Left ventricle myocardium inferior (tissue), 1 donor: ENCODE results near the gene SSTR3. TPM values are rescaled to one million over a fixed set of nuclear protein-coding genes. Genes with fewer than 3 reads are reported as not detected.

Source experiments
- DNase-seq: peaks from one replicate; pipeline ENCODE4 v3.0.0-alpha.2; 2020
- H3K27ac ChIP-seq: fragments of 200-600 bp; replicated peaks from 2 replicates; pipeline ENCODE4 v1.8.0; 2021
- H3K27me3 ChIP-seq: fragments of 200-600 bp; 2 replicates; pipeline ENCODE4 v1.8.0; 2021; ENCODE audit warnings: low read depth
- H3K36me3 ChIP-seq: fragments of 200-600 bp; 2 replicates; pipeline ENCODE4 v1.8.0; 2021
- H3K4me1 ChIP-seq: fragments of 200-600 bp; 2 replicates; pipeline ENCODE4 v1.8.0; 2021
- H3K4me3 ChIP-seq: fragments of 200-600 bp; 2 replicates; pipeline ENCODE4 v1.8.0; 2021; ENCODE audit warnings: mild to moderate bottlenecking, moderate library complexity
- H3K9me3 ChIP-seq: fragments of 200-600 bp; replicated peaks from 2 replicates; pipeline ENCODE4 v1.8.0; 2021
- CTCF ChIP-seq: fragments of 200-600 bp; IDR thresholded peaks from 2 replicates; pipeline ENCODE4 v1.8.0; 2021; ENCODE audit warnings: antibody characterized with exemption, mild to moderate bottlenecking, borderline replicate concordance
- intact Hi-C: fragments of 100-400 bp; cut with micrococcal nuclease; formaldehyde crosslinking; loops from one replicate; pipeline ENCODE4 v1.11.0; 2022
- total RNA-seq: library from RNA; stranded (reverse); fragmentation: NEBNext Ultra II Directional; extraction: Animal tissue kit (Norgen Biotek cat#: 25700); gene quantifications from one replicate; pipeline ENCODE4 v1.2.1, GENCODE V29; 2021
- donor health status: DM: no; HTN: yes; CAD: no; lungs with severe emphysema.

The SSTR3 gene
- total RNA-seq, 1 donor from 2014 or later = not detected

GRCh38 chr22:37182949-37183245 lies 29.4 kb downstream of the SSTR3 start:
- H3K36me3 ChIP-seq = no peaks in the 10 kb centered on the region
- no peak overlapping the region for H3K27ac ChIP-seq
- peaks cover 55% of the 10 kb centered on the region for H3K4me1 ChIP-seq
- H3K27me3 ChIP-seq = no peaks in the 10 kb centered on the region
- no peak overlapping the region for H3K4me3 ChIP-seq
- intact Hi-C loops = no loop called here
- TF ChIP-seq CTCF = no peak
- no peaks in the 10 kb centered on the region for H3K9me3 ChIP-seq
- no peak for DNase-seq

- H3K36me3 ChIP-seq = no peaks in the 10 kb centered on the region
- no peaks in the 10 kb centered on the region for H3K9me3 ChIP-seq
- DNase-seq = peak; percentile 10
- intact Hi-C loops = no loop called here
- TF ChIP-seq CTCF = no peak
- no peaks in the 10 kb centered on the region for H3K27me3 ChIP-seq
- H3K27ac ChIP-seq = no peak overlapping the region
- peaks cover 55% of the 10 kb centered on the region for H3K4me1 ChIP-seq
- H3K4me3 ChIP-seq = no peak overlapping the region
Measured at GRCh38 chr22:37182101-37182948, 30.0 kb downstream of the SSTR3 start.

GRCh38 chr22:37181681-37182080 lies 30.6 kb downstream of the SSTR3 start:
- H3K27me3 ChIP-seq = no peaks in the 10 kb centered on the region
- DNase-seq = no peak
- no peak overlapping the region for H3K27ac ChIP-seq

GRCh38 chr22:37180531-37181231 lies 31.6 kb downstream of the SSTR3 start:
- Histone ChIP-seq H3K4me1 (peaks cover 55% of the 10 kb centered on the region), H3K4me3 (no peak overlapping the region), H3K27me3 (no peaks in the 10 kb centered on the region), H3K27ac (no peak overlapping the region), H3K9me3 (no peaks in the 10 kb centered on the region), H3K36me3 (no peaks in the 10 kb centered on the region)
- DNase-seq = no peak
- intact Hi-C loops = no loop called here
- TF ChIP-seq CTCF = no peak

More at GRCh38 chr22:37181681-37182080, 30.6 kb downstream of the SSTR3 start:
- Histone ChIP-seq H3K4me1 (peaks cover 55% of the 10 kb centered on the region), H3K4me3 (no peak overlapping the region), H3K36me3 (no peaks in the 10 kb centered on the region), H3K9me3 (no peaks in the 10 kb centered on the region)
- intact Hi-C loops = no loop called here
- no peak for TF ChIP-seq CTCF

GRCh38 chr22:37179622-37180420 lies 32.5 kb downstream of the SSTR3 start:
- no peak for DNase-seq
- intact Hi-C loops = no loop called here
- no peaks in the 10 kb centered on the region for H3K36me3 ChIP-seq
- TF ChIP-seq CTCF = no peak
- no peaks in the 10 kb centered on the region for H3K27me3 ChIP-seq
- H3K4me1 ChIP-seq = peaks cover 60% of the 10 kb centered on the region
- no peaks in the 10 kb centered on the region for H3K9me3 ChIP-seq
- H3K4me3 ChIP-seq = no peak overlapping the region
- no peak overlapping the region for H3K27ac ChIP-seq
